ENCODE measurements around the gene TECTA. TPM values are rescaled to one million over a fixed set of nuclear protein-coding genes. Genes with fewer than 3 reads are reported as not detected.

TECTA gene
- total and polyA plus RNA-seq, 2 of the 8 experiments (the other 6 are each of a cell fraction or from before 2014, with no cell fraction given): 0.59 to 1.0 TPM

DNA sequence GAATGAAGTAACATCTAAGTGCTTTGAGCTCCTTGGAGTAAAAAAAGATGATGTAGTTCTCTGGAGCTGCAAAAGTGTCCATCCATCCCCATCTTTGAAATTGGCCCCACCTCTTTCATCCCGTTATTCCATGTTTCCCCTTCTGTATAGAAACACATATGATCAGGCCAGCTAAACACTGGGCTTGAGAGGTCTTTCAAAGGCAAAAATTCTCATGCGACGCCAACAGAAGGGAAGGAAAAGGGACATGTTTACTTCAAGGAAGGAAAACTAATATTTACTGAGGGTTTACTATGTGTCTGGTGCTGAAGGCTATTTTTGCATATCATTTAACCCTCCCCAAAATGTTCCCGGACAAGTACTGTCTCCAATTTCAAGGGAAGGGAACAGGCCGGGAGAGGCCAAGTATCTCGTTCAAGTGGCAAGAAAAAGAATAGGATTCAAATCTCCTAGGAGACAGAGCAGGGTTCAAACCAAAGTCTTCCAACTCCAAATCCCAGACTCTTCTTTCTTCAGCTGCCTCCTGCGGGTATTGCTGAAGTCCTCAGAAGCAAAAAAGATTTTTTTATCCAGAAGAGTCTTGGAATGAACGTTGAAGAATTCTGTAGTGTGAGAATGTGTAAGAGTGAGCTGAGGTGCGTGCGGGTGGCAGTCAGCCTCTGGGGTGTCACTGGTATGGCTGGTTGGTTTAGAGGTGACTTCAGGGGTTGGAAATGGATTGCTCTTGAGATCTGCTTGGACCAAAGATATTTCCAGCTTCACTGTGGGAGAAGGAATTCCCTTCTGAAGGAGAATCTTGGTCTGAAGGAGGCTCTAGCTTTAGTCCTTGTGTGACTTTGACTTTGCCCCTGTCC, 10.1 kb downstream of the TECTA start:
- Histone ChIP-seq H3K56ac (replicated peaks; ENCODE audit: insufficient read length, low read depth, low read length) (no peak overlapping the region), H4K5ac (ENCODE audit: insufficient read length, low read depth, low read length) (no peak overlapping the region), H2AFZ (ENCODE audit: low read length) (no peak overlapping the region), H3K23me2 (ENCODE audit: low read depth, low read length) (peaks cover 7% of the 10 kb centered on the region; the same call in 1 of the 2 replicates), H2BK20ac (ENCODE audit: low read length) (no peak overlapping the region), H4K91ac (replicated peaks; ENCODE audit: insufficient read length, low read length) (no peak overlapping the region), H3K4ac (replicated peaks; ENCODE audit: insufficient read length, low read depth, low read length) (no peak overlapping the region), H2BK5ac (ENCODE audit: low read depth, low read length) (no peak overlapping the region), H2AK5ac (ENCODE audit: low read depth, low read length) (no peak overlapping the region), H2BK120ac (replicated peaks; ENCODE audit: low read depth, low read length) (no peak overlapping the region), H3K4me3 (ENCODE audit: extremely low read depth in 1 of 4, insufficient read depth in 2 of 4, low read depth in 3 of 4, low read length in 4 of 4) (no peak overlapping the region), H3K9me3 (ENCODE audit: insufficient read depth in 2 of 2, low read depth in 1 of 2, low read length in 1 of 2) (no peaks in the 10 kb centered on the region), H3K4me2 (ENCODE audit: insufficient read depth in 1 of 2, low read depth in 2 of 2, low read length in 2 of 2) (no peak overlapping the region), H3K36me3 (ENCODE audit: control insufficient read depth in 2 of 4, insufficient read depth in 4 of 4, low read length in 3 of 4) (no peaks in the 10 kb centered on the region), H3K79me2 (ENCODE audit: control insufficient read depth in 1 of 2, insufficient read depth in 2 of 2, low read length in 2 of 2) (no peaks in the 10 kb centered on the region), H3K18ac (ENCODE audit: extremely low read depth, low read length) (no peak overlapping the region), H3K14ac (ENCODE audit: insufficient read length) (no peak overlapping the region), H3K9ac (replicated peaks in 1 of 4; ENCODE audit: extremely low read depth in 1 of 4, low read depth in 3 of 4, low read length in 3 of 4) (no peak overlapping the region), H3K23ac (ENCODE audit: insufficient read length) (no peak overlapping the region), H4K20me1 (replicated peaks in 1 of 2; ENCODE audit: control insufficient read depth in 1 of 2, insufficient read depth in 2 of 2, low read length in 2 of 2) (peaks cover 0 to 5% of the 10 kb centered on the region in 2 experiments), H3K4me1 (replicated peaks in 1 of 4; ENCODE audit: control insufficient read depth in 3 of 4, insufficient read depth in 4 of 4, low read length in 3 of 4) (peaks cover 0 to 3% (median 0%) of the 10 kb centered on the region in 4 experiments; a peak in 2 of 7 replicates), H3K27me3 (replicated peaks in 1 of 4; ENCODE audit: control insufficient read depth in 3 of 4, extremely low read depth in 1 of 4, insufficient read depth in 3 of 4, low read length in 3 of 4) (no peaks in the 10 kb centered on the region), H2BK12ac (ENCODE audit: low read depth, low read length) (no peak overlapping the region), H4K8ac (ENCODE audit: extremely low read depth, insufficient read depth, low read length) (no peak overlapping the region), H3K79me1 (ENCODE audit: low read depth, low read length) (no peaks in the 10 kb centered on the region), H3K27ac (ENCODE audit: low read depth, low read length) (no peak overlapping the region), H2BK15ac (ENCODE audit: low read length) (no peak overlapping the region)
- WGBS, 2 experiments (ENCODE audit: extremely low coverage in 1 of 2, insufficient coverage in 1 of 2, insufficient read length in 1 of 2, insufficient replicate concordance in 2 of 2, low coverage in 1 of 2, low lambda C conversion rate in 2 of 2, missing lambda C conversion rate in 1 of 2): 90% methylated on average over 10 of the region's 10 CpGs; no CpG with 5 or more reads in 1 of the 2 experiments
- TF ChIP-seq BCL11A (IDR thresholded peaks at IDR 0.05; ENCODE audit: low read depth in 2 of 2, low read length in 2 of 2): no peak
- no peak for TF ChIP-seq CREB1 (IDR thresholded peaks at IDR 0.05)
- no peak for TF ChIP-seq SP2 (IDR thresholded peaks at IDR 0.05; ENCODE audit: low read length)
- TF ChIP-seq CTBP2 (IDR thresholded peaks at IDR 0.05; ENCODE audit: borderline replicate concordance, insufficient read depth, insufficient read length, low read length): no peak
- TF ChIP-seq, protein P1, sequence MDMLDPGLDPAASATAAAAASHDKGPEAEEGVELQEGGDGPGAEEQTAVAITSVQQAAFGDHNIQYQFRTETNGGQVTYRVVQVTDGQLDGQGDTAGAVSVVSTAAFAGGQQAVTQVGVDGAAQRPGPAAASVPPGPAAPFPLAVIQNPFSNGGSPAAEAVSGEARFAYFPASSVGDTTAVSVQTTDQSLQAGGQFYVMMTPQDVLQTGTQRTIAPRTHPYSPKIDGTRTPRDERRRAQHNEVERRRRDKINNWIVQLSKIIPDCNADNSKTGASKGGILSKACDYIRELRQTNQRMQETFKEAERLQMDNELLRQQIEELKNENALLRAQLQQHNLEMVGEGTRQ (IDR thresholded peaks at IDR 0.05; ENCODE audit: low read length): no peak
- TF ChIP-seq YY1 (IDR thresholded peaks at IDR 0.05; ENCODE audit: low read depth, low read length): no peak
- TF ChIP-seq HDAC2 (IDR thresholded peaks at IDR 0.05; ENCODE audit: borderline replicate concordance in 1 of 2, low read depth in 2 of 2, low read length in 2 of 2): no peak
- TF ChIP-seq TBP (IDR thresholded peaks at IDR 0.05; ENCODE audit: low read depth, low read length): no peak
- FAIRE-seq (no peak), DNase-seq (ENCODE audit: low read depth in 1 of 2, low spot score in 2 of 2) (no peak)
- ChIA-PET POLR2A (ENCODE audit: partially characterized antibody) (no interaction called here), CTCF (ENCODE audit: partially characterized antibody) (interaction anchor here (0.6 to 2.3 kb wide), 25 partner anchors 9 to 432 kb away, joined by 3 to 13 read pairs (median 4); partner anchors contain the start of gene TECTA)

Measured in H1 (cell line).